H1 (cell line): ENCODE measurements around the gene LAT. TPM values are rescaled to one million over a fixed set of nuclear protein-coding genes. Genes with fewer than 3 reads are reported as not detected.

Experiments used
- CTBP2 ChIP-seq: IDR thresholded peaks from 2 replicates; pipeline ENCODE4 v1.7.0; 2011; ENCODE audit warnings: borderline replicate concordance, mild to moderate bottlenecking, moderate library complexity, mixed read lengths, low read length; ENCODE audit not compliant: insufficient read depth, insufficient read length
- polyA plus RNA-seq, 7 experiments: library from polyadenylated mRNA; depleted of rRNA in 3 of 7; stranded (reverse) in 5 of 7; unstranded in 2 of 7; fragments of >200 nt in 5 of 7; fragments of 200-250 nt in 2 of 7; gene quantifications; 1 replicate in 5 of 7; 2 replicates in 1 of 7; 4 replicates in 1 of 7; pipeline versions ENCODE4 v1.2.1 to v1.2.3, GENCODE V29; 2011 to 2013; ENCODE audit warnings: missing spikeins in 2 of 7, mixed read lengths in 2 of 7
- total RNA-seq: library from RNA; stranded (reverse); fragmentation: NEBNext Ultra II Directional; extraction: Animal tissue kit (Norgen Biotek cat#: 25700); gene quantifications from 2 replicates; pipeline ENCODE4 v1.2.1, GENCODE V29; 2021

The LAT gene
- total and polyA plus RNA-seq, 2 of the 8 experiments (the other 6 are each of a cell fraction or from before 2014, with no cell fraction given), result 2.7 to 3.4 TPM

- no peak for TF ChIP-seq CTBP2
- TF ChIP-seq, all 59 proteins: peak for 0
Measured at GRCh38 chr16:29025218-29025617, 40.4 kb downstream of the LAT start (continued).
